Measurements from ENCODE around the gene MYZAP.

MYZAP gene

DNA sequence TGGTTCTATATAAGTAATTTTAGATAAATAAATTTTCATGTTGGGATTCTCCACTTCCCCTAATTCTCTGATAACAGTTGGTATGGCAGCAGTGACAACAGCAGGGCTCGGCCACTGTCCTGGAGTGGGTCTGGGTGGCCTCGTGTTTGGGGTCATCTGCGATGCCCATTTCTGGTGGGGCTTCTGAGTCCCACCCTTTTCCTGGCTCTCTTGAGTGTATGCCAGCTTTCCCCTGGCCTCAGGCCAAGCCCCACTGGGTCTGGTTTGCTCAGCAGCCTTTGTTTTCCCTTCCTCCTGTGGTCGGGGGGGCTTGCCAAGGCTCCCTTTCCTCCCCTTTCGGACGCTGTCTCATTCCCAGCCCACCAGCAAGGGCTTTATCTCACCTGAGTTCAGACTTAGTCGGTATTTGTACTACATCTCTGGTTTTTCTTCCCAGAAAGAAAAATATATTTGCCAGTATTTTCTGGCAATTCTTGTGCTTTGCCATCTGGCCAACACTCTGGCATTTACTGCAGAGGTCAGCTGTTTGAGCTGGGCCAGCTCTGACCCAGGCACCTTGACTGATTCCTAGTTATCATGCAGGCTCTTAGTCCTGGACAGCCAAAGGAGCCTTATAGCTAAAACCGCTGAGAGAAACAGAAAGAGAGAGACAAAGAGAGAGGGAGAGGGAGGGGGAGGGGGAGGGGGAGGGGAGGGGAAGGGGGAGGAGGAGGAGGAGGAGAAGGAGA, 35.2 kb downstream of the MYZAP start:
- no peak for DNase-seq (ENCODE audit: low read depth in 1 of 2, low spot score in 1 of 2)

DNA sequence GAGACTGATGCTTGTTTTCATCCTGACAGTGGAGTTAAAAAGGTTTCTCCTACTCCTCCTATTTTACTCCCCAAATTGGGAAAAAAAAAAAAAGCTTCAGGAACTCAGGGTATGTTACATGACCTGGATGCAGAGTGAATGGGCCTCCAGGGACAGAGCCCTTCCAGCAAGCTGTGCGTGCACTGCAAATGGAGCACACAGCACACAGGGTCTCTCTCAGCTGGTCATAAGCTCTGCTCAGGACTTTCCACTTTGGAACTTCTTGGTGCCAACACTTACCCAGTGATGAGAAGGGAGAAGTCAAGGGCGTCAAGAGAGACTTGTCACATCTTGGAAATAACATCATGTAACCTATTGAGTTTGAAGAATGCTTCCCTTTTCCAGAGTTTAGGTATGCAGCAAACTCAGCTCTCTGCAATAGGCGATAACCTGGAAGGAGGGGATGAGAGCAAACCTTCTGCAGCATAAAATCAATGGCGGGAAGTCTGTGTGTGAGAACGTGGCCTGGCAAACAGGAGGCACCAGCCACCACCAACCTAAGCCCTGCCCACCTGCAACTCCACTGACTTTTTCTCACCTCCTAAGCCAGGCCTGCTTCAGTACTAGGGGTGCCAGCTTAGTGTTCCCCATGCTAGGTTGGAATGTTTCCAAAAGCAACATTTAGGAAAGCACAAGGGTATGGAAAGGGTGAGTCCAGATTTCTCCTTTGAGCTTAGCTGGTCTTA, 39.8 kb downstream of the MYZAP start:
- no peaks in the 10 kb centered on the region for H3K27me3 ChIP-seq (ENCODE audit: insufficient read depth, poor library complexity, severe bottlenecking)
- no peak overlapping the region for H3K4me3 ChIP-seq (replicated peaks; ENCODE audit: insufficient read depth, low read length)
- no peak overlapping the region for H3K27ac ChIP-seq (replicated peaks)
- TF ChIP-seq GABPA (IDR thresholded peaks at IDR 0.05; ENCODE audit: low read depth) (no peak), SPI1 (IDR thresholded peaks at IDR 0.05; ENCODE audit: borderline replicate concordance, low read depth) (no peak), POLR2AphosphoS5 (IDR thresholded peaks at IDR 0.05; ENCODE audit: low read depth) (no peak)
- TF ChIP-seq, protein P1, sequence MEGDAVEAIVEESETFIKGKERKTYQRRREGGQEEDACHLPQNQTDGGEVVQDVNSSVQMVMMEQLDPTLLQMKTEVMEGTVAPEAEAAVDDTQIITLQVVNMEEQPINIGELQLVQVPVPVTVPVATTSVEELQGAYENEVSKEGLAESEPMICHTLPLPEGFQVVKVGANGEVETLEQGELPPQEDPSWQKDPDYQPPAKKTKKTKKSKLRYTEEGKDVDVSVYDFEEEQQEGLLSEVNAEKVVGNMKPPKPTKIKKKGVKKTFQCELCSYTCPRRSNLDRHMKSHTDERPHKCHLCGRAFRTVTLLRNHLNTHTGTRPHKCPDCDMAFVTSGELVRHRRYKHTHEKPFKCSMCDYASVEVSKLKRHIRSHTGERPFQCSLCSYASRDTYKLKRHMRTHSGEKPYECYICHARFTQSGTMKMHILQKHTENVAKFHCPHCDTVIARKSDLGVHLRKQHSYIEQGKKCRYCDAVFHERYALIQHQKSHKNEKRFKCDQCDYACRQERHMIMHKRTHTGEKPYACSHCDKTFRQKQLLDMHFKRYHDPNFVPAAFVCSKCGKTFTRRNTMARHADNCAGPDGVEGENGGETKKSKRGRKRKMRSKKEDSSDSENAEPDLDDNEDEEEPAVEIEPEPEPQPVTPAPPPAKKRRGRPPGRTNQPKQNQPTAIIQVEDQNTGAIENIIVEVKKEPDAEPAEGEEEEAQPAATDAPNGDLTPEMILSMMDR (IDR thresholded peaks at IDR 0.05; ENCODE audit: insufficient read depth, low read length): no peak
- TF ChIP-seq, protein P2, sequence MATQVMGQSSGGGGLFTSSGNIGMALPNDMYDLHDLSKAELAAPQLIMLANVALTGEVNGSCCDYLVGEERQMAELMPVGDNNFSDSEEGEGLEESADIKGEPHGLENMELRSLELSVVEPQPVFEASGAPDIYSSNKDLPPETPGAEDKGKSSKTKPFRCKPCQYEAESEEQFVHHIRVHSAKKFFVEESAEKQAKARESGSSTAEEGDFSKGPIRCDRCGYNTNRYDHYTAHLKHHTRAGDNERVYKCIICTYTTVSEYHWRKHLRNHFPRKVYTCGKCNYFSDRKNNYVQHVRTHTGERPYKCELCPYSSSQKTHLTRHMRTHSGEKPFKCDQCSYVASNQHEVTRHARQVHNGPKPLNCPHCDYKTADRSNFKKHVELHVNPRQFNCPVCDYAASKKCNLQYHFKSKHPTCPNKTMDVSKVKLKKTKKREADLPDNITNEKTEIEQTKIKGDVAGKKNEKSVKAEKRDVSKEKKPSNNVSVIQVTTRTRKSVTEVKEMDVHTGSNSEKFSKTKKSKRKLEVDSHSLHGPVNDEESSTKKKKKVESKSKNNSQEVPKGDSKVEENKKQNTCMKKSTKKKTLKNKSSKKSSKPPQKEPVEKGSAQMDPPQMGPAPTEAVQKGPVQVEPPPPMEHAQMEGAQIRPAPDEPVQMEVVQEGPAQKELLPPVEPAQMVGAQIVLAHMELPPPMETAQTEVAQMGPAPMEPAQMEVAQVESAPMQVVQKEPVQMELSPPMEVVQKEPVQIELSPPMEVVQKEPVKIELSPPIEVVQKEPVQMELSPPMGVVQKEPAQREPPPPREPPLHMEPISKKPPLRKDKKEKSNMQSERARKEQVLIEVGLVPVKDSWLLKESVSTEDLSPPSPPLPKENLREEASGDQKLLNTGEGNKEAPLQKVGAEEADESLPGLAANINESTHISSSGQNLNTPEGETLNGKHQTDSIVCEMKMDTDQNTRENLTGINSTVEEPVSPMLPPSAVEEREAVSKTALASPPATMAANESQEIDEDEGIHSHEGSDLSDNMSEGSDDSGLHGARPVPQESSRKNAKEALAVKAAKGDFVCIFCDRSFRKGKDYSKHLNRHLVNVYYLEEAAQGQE (IDR thresholded peaks at IDR 0.05; ENCODE audit: insufficient replicate concordance, low read depth): no peak
- DNase-seq (ENCODE audit: low read depth in 1 of 2, low spot score in 1 of 2): no peak

More for the DNA sequence above, 35.2 kb downstream of the MYZAP start:
- no peak overlapping the region for H3K27ac ChIP-seq (replicated peaks)
- peaks cover 6% of the 10 kb centered on the region for H3K27me3 ChIP-seq (ENCODE audit: insufficient read depth, poor library complexity, severe bottlenecking)
- no peak overlapping the region for H3K4me3 ChIP-seq (replicated peaks; ENCODE audit: insufficient read depth, low read length)
- TF ChIP-seq, protein P2 (IDR thresholded peaks at IDR 0.05; ENCODE audit: insufficient replicate concordance, low read depth): no peak
- TF ChIP-seq GABPA (IDR thresholded peaks at IDR 0.05; ENCODE audit: low read depth): no peak
- TF ChIP-seq POLR2AphosphoS5 (IDR thresholded peaks at IDR 0.05; ENCODE audit: low read depth): no peak
- no peak for TF ChIP-seq SPI1 (IDR thresholded peaks at IDR 0.05; ENCODE audit: borderline replicate concordance, low read depth)
- TF ChIP-seq, protein P1 (IDR thresholded peaks at IDR 0.05; ENCODE audit: insufficient read depth, low read length): no peak

DNA sequence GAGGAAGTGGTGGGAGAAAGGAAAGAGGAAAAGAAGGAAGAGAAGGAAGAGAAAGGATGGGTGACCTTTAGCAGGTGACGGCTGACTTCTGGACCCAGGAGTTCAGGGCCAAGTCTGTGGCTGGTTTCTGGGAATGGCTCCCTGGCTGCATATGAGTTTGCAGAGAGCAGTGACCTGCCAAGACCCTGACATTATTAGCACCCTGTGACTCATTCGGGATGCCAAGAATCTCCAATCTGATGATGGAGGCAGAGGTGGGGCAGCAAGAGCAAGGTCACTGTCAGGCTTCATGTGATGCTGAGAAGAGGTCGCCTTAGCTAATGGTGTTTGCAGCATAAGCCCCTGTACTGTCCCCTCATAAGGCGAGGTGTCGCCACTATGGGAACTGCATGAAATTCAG, 42.6 kb downstream of the MYZAP start:
- no peak overlapping the region for H3K27ac ChIP-seq (replicated peaks)
- TF ChIP-seq, protein P1 (IDR thresholded peaks at IDR 0.05; ENCODE audit: insufficient read depth, low read length): no peak
- TF ChIP-seq SPI1 (IDR thresholded peaks at IDR 0.05; ENCODE audit: borderline replicate concordance, low read depth) (no peak), GABPA (IDR thresholded peaks at IDR 0.05; ENCODE audit: low read depth) (no peak), POLR2AphosphoS5 (IDR thresholded peaks at IDR 0.05; ENCODE audit: low read depth) (no peak)
- TF ChIP-seq, protein P2 (IDR thresholded peaks at IDR 0.05; ENCODE audit: insufficient replicate concordance, low read depth): no peak

More for the DNA sequence above, 42.6 kb downstream of the MYZAP start:
- Histone ChIP-seq H3K27me3 (ENCODE audit: insufficient read depth, poor library complexity, severe bottlenecking) (no peaks in the 10 kb centered on the region), H3K4me3 (replicated peaks; ENCODE audit: insufficient read depth, low read length) (no peak overlapping the region)
- DNase-seq (ENCODE audit: low read depth in 1 of 2, low spot score in 1 of 2): no peak

Data from HL-60 (cell line).